Measurements from ENCODE around the gene YOD1.

YOD1 gene

DNA sequence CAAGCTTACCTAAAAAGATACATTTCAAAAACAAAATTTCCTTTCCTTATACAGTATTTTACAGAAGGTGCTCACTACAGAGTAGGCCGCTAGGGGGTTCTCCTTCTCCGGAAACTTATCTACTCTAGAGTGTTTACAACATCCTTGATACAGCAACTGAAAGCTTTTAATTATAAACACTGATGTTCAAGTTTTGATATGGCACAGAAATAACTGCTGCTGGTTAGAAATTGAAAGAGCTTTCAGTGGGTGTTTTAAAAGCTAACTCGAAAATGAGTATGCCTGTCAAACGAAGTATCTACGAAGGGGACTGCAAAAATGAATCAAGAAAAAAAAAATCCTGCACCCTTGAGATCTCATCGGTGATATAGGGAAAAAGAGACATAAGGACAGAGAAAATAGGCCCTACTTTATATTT is 1.0 kb downstream of the YOD1 start:
- peak overlapping the region; percentile 92 for H3K4me3 ChIP-seq (ENCODE audit: low read depth, low read length)
- TF ChIP-seq, protein P1, sequence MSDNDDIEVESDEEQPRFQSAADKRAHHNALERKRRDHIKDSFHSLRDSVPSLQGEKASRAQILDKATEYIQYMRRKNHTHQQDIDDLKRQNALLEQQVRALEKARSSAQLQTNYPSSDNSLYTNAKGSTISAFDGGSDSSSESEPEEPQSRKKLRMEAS (IDR thresholded peaks at IDR 0.05; ENCODE audit: low read depth, low read length): no peak
- no peak for TF ChIP-seq POLR2A (IDR thresholded peaks at IDR 0.05; ENCODE audit: extremely low read depth, insufficient read length)
- TF ChIP-seq, protein P2, sequence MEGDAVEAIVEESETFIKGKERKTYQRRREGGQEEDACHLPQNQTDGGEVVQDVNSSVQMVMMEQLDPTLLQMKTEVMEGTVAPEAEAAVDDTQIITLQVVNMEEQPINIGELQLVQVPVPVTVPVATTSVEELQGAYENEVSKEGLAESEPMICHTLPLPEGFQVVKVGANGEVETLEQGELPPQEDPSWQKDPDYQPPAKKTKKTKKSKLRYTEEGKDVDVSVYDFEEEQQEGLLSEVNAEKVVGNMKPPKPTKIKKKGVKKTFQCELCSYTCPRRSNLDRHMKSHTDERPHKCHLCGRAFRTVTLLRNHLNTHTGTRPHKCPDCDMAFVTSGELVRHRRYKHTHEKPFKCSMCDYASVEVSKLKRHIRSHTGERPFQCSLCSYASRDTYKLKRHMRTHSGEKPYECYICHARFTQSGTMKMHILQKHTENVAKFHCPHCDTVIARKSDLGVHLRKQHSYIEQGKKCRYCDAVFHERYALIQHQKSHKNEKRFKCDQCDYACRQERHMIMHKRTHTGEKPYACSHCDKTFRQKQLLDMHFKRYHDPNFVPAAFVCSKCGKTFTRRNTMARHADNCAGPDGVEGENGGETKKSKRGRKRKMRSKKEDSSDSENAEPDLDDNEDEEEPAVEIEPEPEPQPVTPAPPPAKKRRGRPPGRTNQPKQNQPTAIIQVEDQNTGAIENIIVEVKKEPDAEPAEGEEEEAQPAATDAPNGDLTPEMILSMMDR (IDR thresholded peaks at IDR 0.05; ENCODE audit: low read depth, low read length): peak; percentile 72
- TF ChIP-seq MYC (IDR thresholded peaks at IDR 0.05; ENCODE audit: low read depth, low read length): no peak
- peak; percentile 68 for DNase-seq (ENCODE audit: low read depth)

DNA sequence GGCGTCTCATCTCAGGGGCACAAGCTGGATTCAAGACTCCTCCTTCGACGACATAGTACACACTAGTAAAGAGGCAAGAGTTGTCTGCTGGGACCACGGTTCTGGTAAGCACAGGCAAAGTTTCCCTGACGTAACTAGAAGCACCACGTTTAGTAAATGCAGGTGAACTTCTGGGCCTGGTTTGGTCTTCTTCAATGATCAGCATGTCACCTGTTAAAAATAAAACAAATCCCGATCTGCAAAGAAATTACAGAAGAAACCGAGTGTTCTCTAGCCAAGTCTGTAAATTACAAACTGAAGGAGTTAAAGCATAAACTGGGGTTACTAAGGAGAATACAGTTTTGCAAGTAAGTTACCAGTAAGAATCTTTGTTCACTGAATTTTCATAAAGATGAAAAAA is 1.5 kb downstream of the YOD1 start:
- DNase-seq (ENCODE audit: low read depth): no peak
- peak overlapping the region; percentile 92 for H3K4me3 ChIP-seq (ENCODE audit: low read depth, low read length)
- TF ChIP-seq, protein P1 (IDR thresholded peaks at IDR 0.05; ENCODE audit: low read depth, low read length): no peak
- TF ChIP-seq POLR2A (IDR thresholded peaks at IDR 0.05; ENCODE audit: extremely low read depth, insufficient read length) (no peak), MYC (IDR thresholded peaks at IDR 0.05; ENCODE audit: low read depth, low read length) (no peak)
- TF ChIP-seq, protein P2 (IDR thresholded peaks at IDR 0.05; ENCODE audit: low read depth, low read length): no peak

DNA sequence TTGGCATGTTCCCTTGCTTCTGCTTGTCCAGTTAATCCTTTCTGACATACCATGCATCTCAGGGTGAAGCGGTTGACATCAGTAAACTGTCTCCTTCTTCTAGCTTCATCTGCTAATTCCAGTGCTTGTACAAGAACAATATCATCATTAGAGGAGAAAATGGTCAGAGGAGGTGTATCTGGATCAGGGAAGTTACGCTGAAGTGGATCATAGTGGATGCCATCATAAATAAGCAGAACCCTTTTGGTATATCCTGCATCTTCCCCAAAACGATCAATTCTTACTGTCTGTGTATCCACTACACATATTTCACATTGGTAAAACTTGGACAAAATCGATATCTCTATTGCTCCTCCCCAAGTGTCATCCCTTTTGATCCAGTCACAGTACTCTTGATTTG is 2.0 kb downstream of the YOD1 start:
- peak overlapping the region; percentile 92 for H3K4me3 ChIP-seq (ENCODE audit: low read depth, low read length)
- TF ChIP-seq MYC (IDR thresholded peaks at IDR 0.05; ENCODE audit: low read depth, low read length): no peak
- TF ChIP-seq, protein P2 (IDR thresholded peaks at IDR 0.05; ENCODE audit: low read depth, low read length): no peak
- no peak for TF ChIP-seq POLR2A (IDR thresholded peaks at IDR 0.05; ENCODE audit: extremely low read depth, insufficient read length)
- TF ChIP-seq, protein P1 (IDR thresholded peaks at IDR 0.05; ENCODE audit: low read depth, low read length): no peak
- DNase-seq (ENCODE audit: low read depth): no peak

DNA sequence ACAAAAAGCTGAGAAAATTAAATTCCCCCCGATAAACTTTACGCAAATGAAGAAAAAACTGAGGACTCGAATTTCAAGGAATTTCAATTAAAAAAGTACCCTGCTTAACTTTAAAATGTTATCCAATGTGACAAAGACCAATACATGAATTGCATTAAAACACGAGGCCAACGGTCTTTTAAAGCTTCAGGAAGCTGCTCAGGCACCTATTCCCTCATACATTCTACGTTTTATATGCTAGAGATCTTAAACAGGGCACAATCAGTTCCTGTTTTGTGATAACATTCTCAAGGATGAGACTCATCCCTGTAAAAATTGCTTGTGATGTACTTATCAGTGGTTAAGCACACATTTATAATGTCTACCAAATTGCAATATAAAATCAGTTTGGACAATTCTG is 3.0 kb downstream of the YOD1 start:
- H3K4me3 ChIP-seq (ENCODE audit: low read depth, low read length): no peak overlapping the region
- no peak for DNase-seq (ENCODE audit: low read depth)
- TF ChIP-seq, protein P2 (IDR thresholded peaks at IDR 0.05; ENCODE audit: low read depth, low read length): no peak
- TF ChIP-seq, protein P1 (IDR thresholded peaks at IDR 0.05; ENCODE audit: low read depth, low read length): no peak
- no peak for TF ChIP-seq MYC (IDR thresholded peaks at IDR 0.05; ENCODE audit: low read depth, low read length)
- TF ChIP-seq POLR2A (IDR thresholded peaks at IDR 0.05; ENCODE audit: extremely low read depth, insufficient read length): no peak

DNA sequence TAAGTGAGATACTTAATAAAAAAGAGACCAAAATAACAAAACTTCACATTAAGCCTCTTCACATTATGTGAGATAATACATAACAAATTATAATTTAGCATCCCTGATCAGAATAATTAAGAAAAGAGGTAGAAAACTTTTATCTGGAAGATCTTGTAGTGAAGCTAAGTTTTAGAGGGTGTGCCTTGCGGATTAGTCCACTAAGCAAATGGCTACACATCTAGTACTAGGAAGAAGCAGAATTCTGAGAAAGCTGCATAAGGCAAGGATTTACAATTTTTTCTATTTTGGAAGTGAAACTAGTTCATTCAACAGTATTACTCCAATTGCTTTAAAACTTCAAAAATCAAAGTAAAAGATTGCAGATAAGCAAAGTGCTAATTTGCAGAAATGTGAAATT is 3.5 kb downstream of the YOD1 start:
- no peak overlapping the region for H3K4me3 ChIP-seq (ENCODE audit: low read depth, low read length)
- DNase-seq (ENCODE audit: low read depth): no peak
- TF ChIP-seq MYC (IDR thresholded peaks at IDR 0.05; ENCODE audit: low read depth, low read length): no peak
- TF ChIP-seq, protein P1 (IDR thresholded peaks at IDR 0.05; ENCODE audit: low read depth, low read length): no peak
- TF ChIP-seq POLR2A (IDR thresholded peaks at IDR 0.05; ENCODE audit: extremely low read depth, insufficient read length): no peak
- TF ChIP-seq, protein P2 (IDR thresholded peaks at IDR 0.05; ENCODE audit: low read depth, low read length): no peak

Measured in NB4 (cell line).